Keratinocyte (primary cell): ENCODE results near the gene KAT2B. TPM values are rescaled to one million over a fixed set of nuclear protein-coding genes. Genes with fewer than 3 reads are reported as not detected.

Source experiments
- DNase-seq: peaks from one replicate; pipeline ENCODE4 v3.0.0-alpha.2; 2011; ENCODE audit warnings: low read depth, missing footprints, low spot score
- FAIRE-seq: peaks from 2 replicates; lab custom pipeline; 2011; peaks lifted over from hg19 to GRCh38; lab: Jason Lieb, UNC
- H2AFZ ChIP-seq: 2 replicates; pipeline ENCODE4 v1.6.0; 2012; ENCODE audit warnings: low read length, control low read depth, inconsistent platforms; ENCODE audit not compliant: control insufficient read depth
- H3K27ac ChIP-seq: 2 replicates; pipeline ENCODE4 v1.5.1; 2011; ENCODE audit warnings: low read length; ENCODE audit not compliant: control insufficient read depth, insufficient read depth
- H3K27me3 ChIP-seq: 3 replicates; pipeline ENCODE4 v1.6.0; 2011; ENCODE audit warnings: low read length; ENCODE audit not compliant: control insufficient read depth, insufficient read depth; ENCODE audit errors: extremely low read depth
- H3K36me3 ChIP-seq, 2 experiments: 2 replicates in 1 of 2; 3 replicates in 1 of 2; pipeline ENCODE4 v1.5.1; 2011; ENCODE audit warnings: low read length in 2 of 2, mild to moderate bottlenecking in 1 of 2; ENCODE audit not compliant: control insufficient read depth in 2 of 2, insufficient read depth in 2 of 2; ENCODE audit errors: extremely low read depth in 1 of 2
- H3K4me1 ChIP-seq: 3 replicates; pipeline ENCODE4 v1.5.1; 2011; ENCODE audit warnings: low read length; ENCODE audit not compliant: control insufficient read depth, insufficient read depth; ENCODE audit errors: extremely low read depth
- H3K4me2 ChIP-seq: 3 replicates; pipeline ENCODE4 v1.6.0; 2011; ENCODE audit warnings: low read depth, low read length; ENCODE audit not compliant: control insufficient read depth, insufficient read depth; ENCODE audit errors: extremely low read depth
- H3K4me3 ChIP-seq, 3 experiments: fragments of 200-600 bp in 1 of 3; sonication (generic) in 1 of 3; 2 replicates in 2 of 3; 3 replicates in 1 of 3; pipeline ENCODE4 v1.5.1; 2011 to 2016; ENCODE audit warnings: low read length in 3 of 3, mild to moderate bottlenecking in 3 of 3, control low read depth in 2 of 3, inconsistent platforms in 1 of 3, low read depth in 1 of 3, mixed read lengths in 1 of 3, mixed run types in 1 of 3, moderate library complexity in 1 of 3; ENCODE audit not compliant: control insufficient read depth in 2 of 3, insufficient read depth in 2 of 3; ENCODE audit errors: extremely low read depth in 1 of 3
- H3K79me2 ChIP-seq: 2 replicates; pipeline ENCODE4 v1.6.0; 2012; ENCODE audit warnings: low read length; ENCODE audit not compliant: control insufficient read depth, insufficient read depth
- H3K9ac ChIP-seq: 3 replicates; pipeline ENCODE4 v1.6.0; 2011; ENCODE audit warnings: low read length; ENCODE audit not compliant: control insufficient read depth, insufficient read depth; ENCODE audit errors: extremely low read depth
- H3K9me1 ChIP-seq: 3 replicates; pipeline ENCODE4 v1.6.0; 2011; ENCODE audit warnings: low read length; ENCODE audit not compliant: control insufficient read depth, insufficient read depth; ENCODE audit errors: extremely low read depth
- H3K9me3 ChIP-seq: 2 replicates; pipeline ENCODE4 v1.5.1; 2012; ENCODE audit warnings: low read depth, low read length; ENCODE audit not compliant: control insufficient read depth
- H4K20me1 ChIP-seq: 3 replicates; pipeline ENCODE4 v1.6.0; 2011; ENCODE audit warnings: low read length; ENCODE audit not compliant: control insufficient read depth, insufficient read depth; ENCODE audit errors: extremely low read depth
- CTCF ChIP-seq, 3 experiments: IDR thresholded peaks in 1 of 3; conservative IDR thresholded peaks in 1 of 3; optimal IDR thresholded peaks in 1 of 3; 2 replicates in 2 of 3; 3 replicates in 1 of 3; pipeline versions ENCODE3 to v1.5.1; 2011; ENCODE audit warnings: low read length in 3 of 3, mild to moderate bottlenecking in 3 of 3, moderate library complexity in 2 of 3, control low read depth in 1 of 3, inconsistent platforms in 1 of 3; ENCODE audit not compliant: insufficient read depth in 2 of 3; ENCODE audit errors: extremely low read depth in 1 of 3
- EZH2 ChIP-seq: IDR thresholded peaks from one replicate; pipeline ENCODE4 v1.6.1; 2012; ENCODE audit warnings: inconsistent platforms, mild to moderate bottlenecking, low read length, moderate library complexity
- dilution Hi-C: fragments of 300-500 bp; cut with MboI; formaldehyde crosslinking; loops from one replicate; pipeline ENCODE4 v1.7.0; 2020; ENCODE audit warnings: low sequenced_read_pairs; ENCODE audit not compliant: extremely low pct_ligation_motif_present
- polyA plus RNA-seq, 5 experiments: library from polyadenylated mRNA; depleted of rRNA in 3 of 5; stranded (reverse) in 3 of 5; stranded (forward) in 1 of 5; unstranded in 1 of 5; fragments of >200 nt; gene quantifications; 1 replicate in 1 of 5; 2 replicates in 3 of 5; 3 replicates in 1 of 5; pipeline versions ENCODE4 v1.2.1 to v1.2.3, GENCODE V29; 2011 to 2012; ENCODE audit warnings: missing spikeins in 2 of 5, low read depth in 1 of 5, low replicate concordance in 1 of 5

The KAT2B gene
- polyA plus RNA-seq, 1 donor (not counting 4 experiments of a cell fraction or from before 2014, with no cell fraction given), result 4.6 TPM

GRCh38 chr3:20160230-20160629 lies 120.0 kb downstream of the KAT2B start:
- Histone ChIP-seq H3K4me2 (no peak overlapping the region), H3K9me3 (no peaks in the 10 kb centered on the region), H3K4me3 (no peak overlapping the region), H3K9me1 (no peaks in the 10 kb centered on the region), H2AFZ (no peak overlapping the region), H3K4me1 (no peaks in the 10 kb centered on the region), H4K20me1 (no peaks in the 10 kb centered on the region), H3K36me3 (no peaks in the 10 kb centered on the region), H3K79me2 (no peaks in the 10 kb centered on the region), H3K9ac (no peak overlapping the region), H3K27ac (no peak overlapping the region), H3K27me3 (no peaks in the 10 kb centered on the region)
- no peak for TF ChIP-seq EZH2
- no peak for TF ChIP-seq CTCF (optimal IDR thresholded peaks at IDR 0.05 in 1 of 3, IDR thresholded peaks at IDR 0.05 in 1 of 3, conservative IDR thresholded peaks at IDR 0.05 in 1 of 3; ENCODE audit: extremely low read depth in 1 of 3, insufficient read depth in 2 of 3, low read length in 3 of 3)
- dilution Hi-C loops, result no loop called here
- no peak for DNase-seq
- FAIRE-seq, result no peak

- H2AFZ ChIP-seq, result no peak overlapping the region
- no peaks in the 10 kb centered on the region for H4K20me1 ChIP-seq
- no peaks in the 10 kb centered on the region for H3K79me2 ChIP-seq
- no peaks in the 10 kb centered on the region for H3K9me3 ChIP-seq
- no peak overlapping the region for H3K4me3 ChIP-seq
- no peaks in the 10 kb centered on the region for H3K9me1 ChIP-seq
- TF ChIP-seq EZH2 (no peak), CTCF (optimal IDR thresholded peaks at IDR 0.05 in 1 of 3, IDR thresholded peaks at IDR 0.05 in 1 of 3, conservative IDR thresholded peaks at IDR 0.05 in 1 of 3; ENCODE audit: extremely low read depth in 1 of 3, insufficient read depth in 2 of 3, low read length in 3 of 3) (no peak)
- no peak overlapping the region for H3K9ac ChIP-seq
- no peak overlapping the region for H3K4me2 ChIP-seq
- H3K27me3 ChIP-seq, result no peaks in the 10 kb centered on the region
- H3K27ac ChIP-seq, result no peak overlapping the region
- dilution Hi-C loops, result no loop called here
- no peaks in the 10 kb centered on the region for H3K36me3 ChIP-seq
- no peaks in the 10 kb centered on the region for H3K4me1 ChIP-seq
- DNase-seq (no peak), FAIRE-seq (no peak)
Measured at GRCh38 chr3:20161714-20162113, 121.5 kb downstream of the KAT2B start.
